Measurements from ENCODE around the gene EFNA5.

Gene EFNA5

GRCh38 chr5:107617052-107617451 lies 53.7 kb downstream of the EFNA5 start:
- no peak overlapping the region for H3K4me3 ChIP-seq (ENCODE audit: low read depth, low read length)
- no peak for TF ChIP-seq CTCF (IDR thresholded peaks at IDR 0.05; ENCODE audit: low read depth, low read length, missing control alignments)
- DNase-seq (ENCODE audit: low read depth), result no peak

GRCh38 chr5:107616213-107616612 lies 54.5 kb downstream of the EFNA5 start:
- no peak for TF ChIP-seq CTCF (IDR thresholded peaks at IDR 0.05; ENCODE audit: low read depth, low read length, missing control alignments)
- no peak for DNase-seq (ENCODE audit: low read depth)
- no peak overlapping the region for H3K4me3 ChIP-seq (ENCODE audit: low read depth, low read length)

GRCh38 chr5:107615299-107615817 lies 55.4 kb downstream of the EFNA5 start:
- DNase-seq (ENCODE audit: low read depth), result no peak
- no peak overlapping the region for H3K4me3 ChIP-seq (ENCODE audit: low read depth, low read length)
- no peak for TF ChIP-seq CTCF (IDR thresholded peaks at IDR 0.05; ENCODE audit: low read depth, low read length, missing control alignments)

GRCh38 chr5:107612541-107612940 lies 58.2 kb downstream of the EFNA5 start:
- no peak for TF ChIP-seq CTCF (IDR thresholded peaks at IDR 0.05; ENCODE audit: low read depth, low read length, missing control alignments)
- DNase-seq (ENCODE audit: low read depth), result no peak
- H3K4me3 ChIP-seq (ENCODE audit: low read depth, low read length), result no peak overlapping the region

- H3K4me3 ChIP-seq (ENCODE audit: low read depth, low read length), result no peak overlapping the region
- TF ChIP-seq CTCF (IDR thresholded peaks at IDR 0.05; ENCODE audit: low read depth, low read length, missing control alignments), result no peak
- DNase-seq (ENCODE audit: low read depth), result no peak
Observed at GRCh38 chr5:107610798-107611197, 59.9 kb downstream of the EFNA5 start.

GRCh38 chr5:107607671-107608345 lies 62.9 kb downstream of the EFNA5 start:
- no peak for DNase-seq (ENCODE audit: low read depth)
- TF ChIP-seq CTCF (IDR thresholded peaks at IDR 0.05; ENCODE audit: low read depth, low read length, missing control alignments), result no peak
- H3K4me3 ChIP-seq (ENCODE audit: low read depth, low read length), result no peak overlapping the region

GRCh38 chr5:107607196-107607595 lies 63.5 kb downstream of the EFNA5 start:
- TF ChIP-seq CTCF (IDR thresholded peaks at IDR 0.05; ENCODE audit: low read depth, low read length, missing control alignments), result no peak
- H3K4me3 ChIP-seq (ENCODE audit: low read depth, low read length), result no peak overlapping the region
- no peak for DNase-seq (ENCODE audit: low read depth)

Data from GM12864 (cell line).